GM12878 (cell line): ENCODE measurements around the gene SAMHD1. TPM values are rescaled to one million over a fixed set of nuclear protein-coding genes. Genes with fewer than 3 reads are reported as not detected.
A peak's percentile ranks its signal among the peaks of the same experiment; 100 is the strongest.
"Not testable (repeated sequence)": the region's sequence is repeated elsewhere in the genome, so short reads cannot be mapped to it uniquely, and the experiment has no call there.

Source experiments
- ATAC-seq: fragments of 200-7000 bp; cut with Tn5 transposase; 3 replicates; pipeline ENCODE4 v1.9.1; 2020; ENCODE audit warnings: mild to moderate bottlenecking, moderate library complexity
- BruUV-seq: library from RNA; stranded (reverse); fragments of 400-500 nt; replicated peaks from 2 replicates; lab custom pipeline; 2021; lab: Mats Ljungman, UMichigan
- CTCF ChIA-PET: fragments of 300-600 bp; sonication (Branson Sonifier 250); formaldehyde crosslinking; extraction: SDS; loops from one replicate; lab custom pipeline; 2021; ENCODE audit warnings: inconsistent platforms; lab: Yijun Ruan, JAX
- POLR2A ChIA-PET: fragments of 350-600 bp; formaldehyde crosslinking; extraction: SDS; loops from one replicate; lab custom pipeline; 2021; ENCODE audit warnings: inconsistent platforms; lab: Charles Lee
- RAD21 ChIA-PET: fragments of 300-600 bp; sonication (Branson Sonifier 250); formaldehyde crosslinking; loops from one replicate; lab custom pipeline; 2023; ENCODE audit warnings: antibody characterized with exemption; ENCODE audit not compliant: unreplicated experiment; lab: Charles Lee
- SMC1A ChIA-PET: fragments of 300-600 bp; sonication (Branson Sonifier 250); formaldehyde crosslinking; loops from one replicate; lab custom pipeline; 2023; ENCODE audit not compliant: unreplicated experiment, uncharacterized antibody; lab: Charles Lee
- DNase-seq: peaks from one replicate; pipeline ENCODE4 v3.0.0-alpha.2; 2011; ENCODE audit warnings: low read depth, low spot score
- FAIRE-seq: peaks from 3 replicates; lab custom pipeline; 2011; peaks lifted over from hg19 to GRCh38; lab: Jason Lieb, UNC
- H2AFZ ChIP-seq: 2 replicates; pipeline ENCODE4 v1.6.0; 2011; ENCODE audit warnings: low read depth, low read length, control low read depth; ENCODE audit not compliant: control insufficient read depth
- H3K27ac ChIP-seq: 2 replicates; pipeline ENCODE4 v1.5.1; 2011; ENCODE audit warnings: control low read depth; ENCODE audit not compliant: control insufficient read depth, insufficient read depth
- H3K27me3 ChIP-seq, 2 experiments: replicated peaks in 1 of 2; 2 replicates each; pipeline versions ENCODE4 v1.6.0 to v1.6.1; 2011; ENCODE audit warnings: low read length in 1 of 2; ENCODE audit not compliant: control insufficient read depth in 2 of 2, insufficient read depth in 2 of 2
- H3K36me3 ChIP-seq, 2 experiments: 2 replicates each; pipeline ENCODE4 v1.5.1; 2011; ENCODE audit warnings: low read length in 1 of 2; ENCODE audit not compliant: control insufficient read depth in 2 of 2, insufficient read depth in 2 of 2
- H3K4me1 ChIP-seq: 2 replicates; pipeline ENCODE4 v1.6.1; 2011; ENCODE audit warnings: mild to moderate bottlenecking, low read length, moderate library complexity, mixed read lengths; ENCODE audit not compliant: control insufficient read depth, insufficient read depth
- H3K4me2 ChIP-seq: 2 replicates; pipeline ENCODE4 v1.6.0; 2011; ENCODE audit warnings: control low read depth; ENCODE audit not compliant: control insufficient read depth, insufficient read depth
- H3K4me3 ChIP-seq: fragments of 200-600 bp; sonication (generic); 2 replicates; pipeline ENCODE4 v1.5.1; 2016
- H3K79me2 ChIP-seq: 2 replicates; pipeline ENCODE4 v1.6.0; 2011; ENCODE audit warnings: low read length; ENCODE audit not compliant: control insufficient read depth, insufficient read depth
- H3K9ac ChIP-seq: 2 replicates; pipeline ENCODE4 v1.8.0; 2011; ENCODE audit warnings: low read length, control low read depth, mixed read lengths; ENCODE audit not compliant: control insufficient read depth, insufficient read depth
- H3K9me3 ChIP-seq: replicated peaks from 3 replicates; pipeline ENCODE4 v1.5.1; 2011; ENCODE audit warnings: mild to moderate bottlenecking, low read length; ENCODE audit not compliant: control insufficient read depth, insufficient read depth
- H4K20me1 ChIP-seq: 2 replicates; pipeline ENCODE4 v1.6.0; 2011; ENCODE audit not compliant: control insufficient read depth, insufficient read depth
- POLR2A ChIP-seq: IDR thresholded peaks from 2 replicates; pipeline ENCODE4 v1.6.1; 2011; ENCODE audit warnings: low read depth, mild to moderate bottlenecking, low read length
- STAT1 ChIP-seq: fragments of 450-650 bp; conservative IDR thresholded peaks from 2 replicates; pipeline ENCODE4 v1.6.1; 2014; ENCODE audit warnings: antibody characterized with exemption, mild to moderate bottlenecking
- TCF12 ChIP-seq: IDR thresholded peaks from 2 replicates; pipeline ENCODE4 v1.6.1; 2011; ENCODE audit warnings: low read depth, mild to moderate bottlenecking, low read length
- TCF3 ChIP-seq: IDR thresholded peaks from 2 replicates; pipeline ENCODE4 v1.6.1; 2012; ENCODE audit warnings: low read depth, mild to moderate bottlenecking, low read length, borderline replicate concordance; ENCODE audit not compliant: insufficient read depth
- ZNF207 ChIP-seq: fragments of 450-650 bp; IDR thresholded peaks from 2 replicates; pipeline ENCODE4 v1.6.1; 2014; ENCODE audit warnings: antibody characterized with exemption, mild to moderate bottlenecking, borderline replicate concordance
- ZNF217 ChIP-seq: fragments of 450-650 bp; IDR thresholded peaks from 2 replicates; pipeline ENCODE4 v1.6.1; 2017; ENCODE audit warnings: antibody characterized with exemption, mild to moderate bottlenecking
- WGBS: methylation state at CpG from one replicate; pipeline ENCODE4 v1.1.6; 2016; ENCODE audit warnings: low lambda C conversion rate; ENCODE audit not compliant: insufficient replicate concordance, insufficient coverage; ENCODE audit errors: missing lambda C conversion rate; 5-methylcytosine and 5-hydroxymethylcytosine counted together
- in situ Hi-C: fragments of 300-500 bp; cut with MboI; formaldehyde crosslinking; loops from 9 replicates; pipeline ENCODE4 v1.14.3; 2018; ENCODE audit warnings: mixed read lengths
- intact Hi-C: fragments of 100-400 bp; cut with micrococcal nuclease; formaldehyde crosslinking; loops from one replicate; pipeline ENCODE4 v1.14.2; 2022; ENCODE audit not compliant: unreplicated experiment
- polyA plus RNA-seq, 11 experiments: library from polyadenylated mRNA; depleted of rRNA in 4 of 11; unstranded in 6 of 11; stranded (reverse) in 5 of 11; fragments of >200 nt; fragmentation: Nextera tagmentation in 4 of 11; fragmentation: Illumina TruSeq in 1 of 11; extraction: Ambion mirVana in 4 of 11; extraction: Trizol in 1 of 11; gene quantifications; 1 replicate in 1 of 11; 2 replicates in 10 of 11; pipeline versions ENCODE4 v1.2.1 to v1.2.3, GENCODE V29; 2011 to 2016; ENCODE audit warnings: inconsistent platforms in 2 of 11, missing spikeins in 2 of 11, low read depth in 1 of 11
- total RNA-seq, 4 experiments: library from RNA; depleted of rRNA in 3 of 4; stranded (reverse); fragments of >200 nt in 3 of 4; fragmentation: Illumina TruSeq in 1 of 4; extraction: Trizol in 1 of 4; gene quantifications; 2 replicates each; pipeline versions ENCODE4 v1.2.1 to v1.2.3, GENCODE V29; 2013 to 2021
- TF ChIP-seq, protein P1 (sequence below): fragments of 450-650 bp; IDR thresholded peaks from 2 replicates; pipeline ENCODE4 v1.6.1; 2017; ENCODE audit warnings: mild to moderate bottlenecking
- TF ChIP-seq, protein P2 (sequence below): IDR thresholded peaks from 2 replicates; pipeline ENCODE4 v1.6.1; 2011; ENCODE audit warnings: mild to moderate bottlenecking, low read depth, low read length, moderate library complexity; ENCODE audit not compliant: insufficient replicate concordance
- TF ChIP-seq, protein P3 (sequence below): IDR thresholded peaks from 2 replicates; pipeline ENCODE4 v1.6.1; 2011; ENCODE audit warnings: borderline replicate concordance, low read depth, mild to moderate bottlenecking, moderate library complexity, low read length; ENCODE audit not compliant: insufficient read depth, poor library complexity, severe bottlenecking
- TF ChIP-seq, protein P4 (sequence below): IDR thresholded peaks from 2 replicates; pipeline ENCODE4 v1.6.1; 2012; ENCODE audit warnings: low read depth, low read length, improper control_type of control experiment
- TF ChIP-seq, protein P5 (sequence below): fragments of 450-650 bp; IDR thresholded peaks from 2 replicates; pipeline ENCODE4 v1.6.1; 2016; ENCODE audit warnings: mild to moderate bottlenecking

Gene SAMHD1
- total and polyA plus RNA-seq, 10 of the 15 experiments (the other 5 are each of a cell fraction or from before 2014, with no cell fraction given) = 20.5 to 47.9 (median 38.8) TPM

DNA sequence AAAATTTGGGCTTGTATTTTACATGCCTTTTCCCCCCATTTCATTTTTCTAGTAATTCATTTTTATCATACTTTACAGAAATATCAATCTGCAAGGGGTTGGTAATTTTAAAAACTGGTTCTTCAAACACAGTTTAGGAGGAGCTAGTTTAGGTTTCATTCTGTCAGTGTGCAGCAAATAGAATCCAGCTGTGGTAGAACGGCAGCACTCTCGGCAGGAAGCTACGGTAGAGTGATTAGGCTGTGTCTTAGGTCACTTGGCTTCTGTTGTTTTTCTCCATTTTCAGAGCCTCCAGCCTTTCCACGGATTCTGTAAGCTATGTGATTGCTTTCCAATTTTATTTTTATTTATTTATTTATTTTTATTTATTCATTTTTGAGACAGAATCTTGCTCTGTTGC, 42.9 kb downstream of the SAMHD1 start:
- Histone ChIP-seq H3K27ac (peak overlapping the region; percentile 10; the same call in 1 of the 2 replicates), H3K4me2 (no peak overlapping the region), H3K79me2 (no peaks in the 10 kb centered on the region), H3K9ac (no peak overlapping the region), H3K36me3 (peaks cover 1 to 4% of the 10 kb centered on the region in 2 experiments; a peak in 3 of 4 replicates), H3K27me3 (no peaks in the 10 kb centered on the region), H2AFZ (no peak overlapping the region), H3K9me3 (no peaks in the 10 kb centered on the region), H4K20me1 (no peaks in the 10 kb centered on the region), H3K4me1 (peaks cover 5% of the 10 kb centered on the region), H3K4me3 (no peak overlapping the region)
- SMC1A ChIA-PET = interaction anchor here (1.5 to 2.6 kb wide), 2 partner anchors 9 to 11 kb away, joined by 3 to 8 read pairs; no protein-coding TSS in a partner anchor
- TF ChIP-seq, protein P1, sequence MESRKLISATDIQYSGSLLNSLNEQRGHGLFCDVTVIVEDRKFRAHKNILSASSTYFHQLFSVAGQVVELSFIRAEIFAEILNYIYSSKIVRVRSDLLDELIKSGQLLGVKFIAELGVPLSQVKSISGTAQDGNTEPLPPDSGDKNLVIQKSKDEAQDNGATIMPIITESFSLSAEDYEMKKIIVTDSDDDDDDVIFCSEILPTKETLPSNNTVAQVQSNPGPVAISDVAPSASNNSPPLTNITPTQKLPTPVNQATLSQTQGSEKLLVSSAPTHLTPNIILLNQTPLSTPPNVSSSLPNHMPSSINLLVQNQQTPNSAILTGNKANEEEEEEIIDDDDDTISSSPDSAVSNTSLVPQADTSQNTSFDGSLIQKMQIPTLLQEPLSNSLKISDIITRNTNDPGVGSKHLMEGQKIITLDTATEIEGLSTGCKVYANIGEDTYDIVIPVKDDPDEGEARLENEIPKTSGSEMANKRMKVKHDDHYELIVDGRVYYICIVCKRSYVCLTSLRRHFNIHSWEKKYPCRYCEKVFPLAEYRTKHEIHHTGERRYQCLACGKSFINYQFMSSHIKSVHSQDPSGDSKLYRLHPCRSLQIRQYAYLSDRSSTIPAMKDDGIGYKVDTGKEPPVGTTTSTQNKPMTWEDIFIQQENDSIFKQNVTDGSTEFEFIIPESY = no peak
- TF ChIP-seq, protein P2, sequence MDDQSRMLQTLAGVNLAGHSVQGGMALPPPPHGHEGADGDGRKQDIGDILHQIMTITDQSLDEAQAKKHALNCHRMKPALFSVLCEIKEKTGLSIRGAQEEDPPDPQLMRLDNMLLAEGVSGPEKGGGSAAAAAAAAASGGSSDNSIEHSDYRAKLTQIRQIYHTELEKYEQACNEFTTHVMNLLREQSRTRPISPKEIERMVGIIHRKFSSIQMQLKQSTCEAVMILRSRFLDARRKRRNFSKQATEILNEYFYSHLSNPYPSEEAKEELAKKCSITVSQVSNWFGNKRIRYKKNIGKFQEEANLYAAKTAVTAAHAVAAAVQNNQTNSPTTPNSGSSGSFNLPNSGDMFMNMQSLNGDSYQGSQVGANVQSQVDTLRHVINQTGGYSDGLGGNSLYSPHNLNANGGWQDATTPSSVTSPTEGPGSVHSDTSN = peak; percentile 61
- TF ChIP-seq POLR2A (no peak), ZNF217 (no peak), TCF3 (peak; percentile 92), STAT1 (no peak), TCF12 (0 out of 2 replicates have a peak, but pooled peaks have one; percentile 44), ZNF207 (no peak)
- TF ChIP-seq, protein P3, sequence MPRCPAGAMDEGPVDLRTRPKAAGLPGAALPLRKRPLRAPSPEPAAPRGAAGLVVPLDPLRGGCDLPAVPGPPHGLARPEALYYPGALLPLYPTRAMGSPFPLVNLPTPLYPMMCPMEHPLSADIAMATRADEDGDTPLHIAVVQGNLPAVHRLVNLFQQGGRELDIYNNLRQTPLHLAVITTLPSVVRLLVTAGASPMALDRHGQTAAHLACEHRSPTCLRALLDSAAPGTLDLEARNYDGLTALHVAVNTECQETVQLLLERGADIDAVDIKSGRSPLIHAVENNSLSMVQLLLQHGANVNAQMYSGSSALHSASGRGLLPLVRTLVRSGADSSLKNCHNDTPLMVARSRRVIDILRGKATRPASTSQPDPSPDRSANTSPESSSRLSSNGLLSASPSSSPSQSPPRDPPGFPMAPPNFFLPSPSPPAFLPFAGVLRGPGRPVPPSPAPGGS = no peak
- TF ChIP-seq, protein P4, sequence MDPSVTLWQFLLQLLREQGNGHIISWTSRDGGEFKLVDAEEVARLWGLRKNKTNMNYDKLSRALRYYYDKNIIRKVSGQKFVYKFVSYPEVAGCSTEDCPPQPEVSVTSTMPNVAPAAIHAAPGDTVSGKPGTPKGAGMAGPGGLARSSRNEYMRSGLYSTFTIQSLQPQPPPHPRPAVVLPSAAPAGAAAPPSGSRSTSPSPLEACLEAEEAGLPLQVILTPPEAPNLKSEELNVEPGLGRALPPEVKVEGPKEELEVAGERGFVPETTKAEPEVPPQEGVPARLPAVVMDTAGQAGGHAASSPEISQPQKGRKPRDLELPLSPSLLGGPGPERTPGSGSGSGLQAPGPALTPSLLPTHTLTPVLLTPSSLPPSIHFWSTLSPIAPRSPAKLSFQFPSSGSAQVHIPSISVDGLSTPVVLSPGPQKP = no peak
- TF ChIP-seq, protein P5, sequence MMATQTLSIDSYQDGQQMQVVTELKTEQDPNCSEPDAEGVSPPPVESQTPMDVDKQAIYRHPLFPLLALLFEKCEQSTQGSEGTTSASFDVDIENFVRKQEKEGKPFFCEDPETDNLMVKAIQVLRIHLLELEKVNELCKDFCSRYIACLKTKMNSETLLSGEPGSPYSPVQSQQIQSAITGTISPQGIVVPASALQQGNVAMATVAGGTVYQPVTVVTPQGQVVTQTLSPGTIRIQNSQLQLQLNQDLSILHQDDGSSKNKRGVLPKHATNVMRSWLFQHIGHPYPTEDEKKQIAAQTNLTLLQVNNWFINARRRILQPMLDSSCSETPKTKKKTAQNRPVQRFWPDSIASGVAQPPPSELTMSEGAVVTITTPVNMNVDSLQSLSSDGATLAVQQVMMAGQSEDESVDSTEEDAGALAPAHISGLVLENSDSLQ = peak; percentile 49; the same call in 1 of the 2 replicates
- CTCF ChIA-PET = interaction anchor here (1.8 to 2.7 kb wide), 2 partner anchors 11 to 100 kb away, joined by 4 to 13 read pairs; no protein-coding TSS in a partner anchor
- ATAC-seq = peak; percentile 57
- in situ Hi-C loops = no loop called here
- WGBS = 6% methylated on average over 4 of the region's 4 CpGs
- no peak for FAIRE-seq
- peak; percentile 17 for DNase-seq
- POLR2A ChIA-PET = no interaction called here
- no TSS peak for BruUV-seq
- intact Hi-C loops = no loop called here
- RAD21 ChIA-PET = no interaction called here

DNA sequence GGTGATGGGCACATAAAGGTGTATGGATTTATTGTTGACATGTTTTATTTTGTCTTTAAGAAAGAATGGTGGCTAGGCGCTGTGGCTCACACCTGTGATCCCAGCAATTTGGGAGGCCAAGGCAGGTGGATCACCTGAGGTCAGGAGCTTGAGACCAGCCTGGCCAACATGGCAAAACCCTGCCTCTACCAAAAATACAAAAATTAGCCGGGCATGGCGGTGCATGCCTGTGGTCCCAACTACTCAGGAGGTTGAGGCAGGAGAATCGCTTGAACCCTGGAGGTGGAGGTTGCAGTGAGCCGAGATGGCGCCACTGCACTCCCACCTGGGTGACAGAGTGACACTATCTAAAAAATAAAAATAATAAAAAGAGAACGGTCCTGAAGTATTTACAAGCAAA, 45.4 kb downstream of the SAMHD1 start:
- H2AFZ ChIP-seq, H3K4me1 ChIP-seq, H3K4me2 ChIP-seq, H4K20me1 ChIP-seq, H3K79me2 ChIP-seq, intact Hi-C loops, H3K27me3 ChIP-seq, H3K27ac ChIP-seq, DNase-seq, FAIRE-seq, in situ Hi-C loops, H3K4me3 ChIP-seq, SMC1A ChIA-PET, H3K36me3 ChIP-seq, H3K9me3 ChIP-seq, POLR2A ChIA-PET, ATAC-seq, CTCF ChIA-PET, RAD21 ChIA-PET, H3K9ac ChIP-seq, BruUV-seq: not testable (repeated sequence)
- WGBS = 96% methylated on average over 7 of the region's 7 CpGs
